HCT116 (cell line): Measurements from ENCODE around the gene MAJIN. TPM values are rescaled to one million over a fixed set of nuclear protein-coding genes. Genes with fewer than 3 reads are reported as not detected.

Experiments used
- ATAC-seq: fragments of 200-7000 bp; cut with Tn5 transposase; 2 replicates; pipeline ENCODE4 v1.9.1; 2020; ENCODE audit warnings: mild to moderate bottlenecking, moderate library complexity
- BruUV-seq: library from RNA; stranded (reverse); fragments of 400-500 nt; replicated peaks from 2 replicates; lab custom pipeline; 2021; lab: Mats Ljungman, UMichigan
- CTCF ChIA-PET: fragments of 300-600 bp; sonication (Branson Sonifier 250); formaldehyde crosslinking; loops from one replicate; lab custom pipeline; 2021; ENCODE audit warnings: antibody characterized with exemption; lab: Charles Lee
- POLR2A ChIA-PET: fragments of 300-600, 350-600 bp; sonication (Branson Sonifier 250); formaldehyde crosslinking; loops from one replicate; lab custom pipeline; 2021; ENCODE audit warnings: antibody characterized with exemption; lab: Charles Lee
- RAD21 ChIA-PET, 2 experiments: fragments of 300-600 bp; sonication (Branson Sonifier 250); formaldehyde crosslinking; loops; one replicate each; lab custom pipeline; 2023; ENCODE audit warnings: low total read pairs in 2 of 2; ENCODE audit not compliant: uncharacterized antibody in 2 of 2, unreplicated experiment in 2 of 2, low non-redundant PET in 1 of 2; lab: Charles Lee
- DNase-seq: peaks from one replicate; pipeline ENCODE4 v3.0.0-alpha.2; 2010; ENCODE audit warnings: low read depth, low spot score
- H2AFZ ChIP-seq: fragments of 200-600 bp; shearing (Covaris generic), sonication (generic); 2 replicates; pipeline ENCODE4 v1.6.1; 2017; ENCODE audit warnings: low read depth, mixed run types, mixed read lengths, antibody characterized with exemption, low read length; ENCODE audit not compliant: poor library complexity, severe bottlenecking
- H3K27ac ChIP-seq: 2 replicates; pipeline ENCODE4 v1.5.1; 2012; ENCODE audit warnings: low read depth, low read length
- H3K27me3 ChIP-seq: fragments of 200-600 bp; sonication (generic); 2 replicates; pipeline ENCODE4 v1.6.1; 2016; ENCODE audit warnings: mixed run types, low read length, mixed read lengths; ENCODE audit not compliant: insufficient read depth
- H3K36me3 ChIP-seq, 2 experiments: fragments of 200-500 bp in 1 of 2; fragments of 200-600 bp in 1 of 2; sonication (Bioruptor generic) in 1 of 2; sonication (generic) in 1 of 2; 2 replicates each; pipeline versions ENCODE4 v1.5.1 to v1.6.1; 2014 to 2016; ENCODE audit warnings: low read length in 2 of 2, inconsistent platforms in 1 of 2, mixed read lengths in 1 of 2, mixed run types in 1 of 2; ENCODE audit not compliant: insufficient read depth in 2 of 2, control insufficient read depth in 1 of 2
- H3K4me1 ChIP-seq, 2 experiments: fragments of 200-600 bp in 1 of 2; sonication (generic) in 1 of 2; 2 replicates each; pipeline versions ENCODE4 v1.5.1 to v1.6.1; 2012 to 2017; ENCODE audit warnings: low read length in 2 of 2, inconsistent platforms in 1 of 2, mild to moderate bottlenecking in 1 of 2, mixed read lengths in 1 of 2, mixed run types in 1 of 2, moderate library complexity in 1 of 2; ENCODE audit not compliant: insufficient read depth in 2 of 2, control insufficient read depth in 1 of 2
- H3K4me2 ChIP-seq: fragments of 200-600 bp; sonication (generic); 2 replicates; pipeline ENCODE4 v1.6.1; 2017; ENCODE audit warnings: mixed run types, low read length, mixed read lengths
- H3K4me3 ChIP-seq, 2 experiments: fragments of 200-600 bp in 1 of 2; sonication (generic) in 1 of 2; replicated peaks in 1 of 2; 2 replicates each; pipeline ENCODE4 v1.5.1; 2011 to 2016; ENCODE audit warnings: low read length in 2 of 2, control low read depth in 1 of 2, low read depth in 1 of 2, mild to moderate bottlenecking in 1 of 2, mixed read lengths in 1 of 2, mixed run types in 1 of 2
- H3K79me2 ChIP-seq: fragments of 200-600 bp; sonication (generic); 2 replicates; pipeline ENCODE4 v1.6.1; 2017; ENCODE audit warnings: mild to moderate bottlenecking, mixed run types, low read length, moderate library complexity, mixed read lengths; ENCODE audit not compliant: insufficient read depth
- H3K9ac ChIP-seq: fragments of 200-600 bp; sonication (generic); 2 replicates; pipeline ENCODE4 v1.6.1; 2016; ENCODE audit warnings: low read length, mixed read lengths
- H3K9me2 ChIP-seq: fragments of 200-600 bp; sonication (generic), shearing (Covaris generic); 2 replicates; pipeline ENCODE4 v1.6.1; 2017; ENCODE audit warnings: mixed run types, mild to moderate bottlenecking, moderate library complexity; ENCODE audit not compliant: insufficient read depth
- H3K9me3 ChIP-seq, 2 experiments: fragments of 200-500 bp in 1 of 2; fragments of 200-600 bp in 1 of 2; sonication (Bioruptor generic) in 1 of 2; sonication (generic) in 1 of 2; 2 replicates each; pipeline ENCODE4 v1.6.1; 2014 to 2017; ENCODE audit warnings: low read length in 2 of 2, mixed read lengths in 2 of 2, inconsistent platforms in 1 of 2, low read depth in 1 of 2, mild to moderate bottlenecking in 1 of 2, mixed run types in 1 of 2, moderate library complexity in 1 of 2; ENCODE audit not compliant: control insufficient read depth in 1 of 2, insufficient read depth in 1 of 2
- H4K20me1 ChIP-seq: fragments of 200-600 bp; sonication (generic), shearing (Covaris generic); 2 replicates; pipeline ENCODE4 v1.6.1; 2017; ENCODE audit warnings: mixed run types, mild to moderate bottlenecking, moderate library complexity; ENCODE audit not compliant: insufficient read depth
- CBX3 ChIP-seq: IDR thresholded peaks from 2 replicates; pipeline ENCODE4 v1.6.1; 2012; ENCODE audit warnings: low read depth
- CEBPB ChIP-seq: IDR thresholded peaks from 2 replicates; pipeline ENCODE4 v1.6.1; 2012; ENCODE audit warnings: low read depth
- CTCF ChIP-seq, 3 experiments: fragments of 200-600 bp in 1 of 3; sonication (generic) in 1 of 3; IDR thresholded peaks in 2 of 3; conservative IDR thresholded peaks in 1 of 3; 2 replicates each; pipeline ENCODE4 v1.5.1; 2012 to 2017; ENCODE audit warnings: low read depth in 2 of 3, low read length in 2 of 3, antibody characterized with exemption in 1 of 3, borderline replicate concordance in 1 of 3, control low read depth in 1 of 3, mild to moderate bottlenecking in 1 of 3, mixed read lengths in 1 of 3, mixed run types in 1 of 3, moderate library complexity in 1 of 3; ENCODE audit not compliant: insufficient read depth in 1 of 3
- ELF1 ChIP-seq: IDR thresholded peaks from 2 replicates; pipeline ENCODE4 v1.6.1; 2012; ENCODE audit warnings: low read depth, borderline replicate concordance
- EZH2 ChIP-seq: fragments of 200-600 bp; sonication (generic); IDR thresholded peaks from 2 replicates; pipeline ENCODE4 v1.6.1; 2017; ENCODE audit warnings: antibody characterized with exemption, mixed run types
- EZH2phosphoT487 ChIP-seq: fragments of 200-600 bp; IDR thresholded peaks from 2 replicates; pipeline ENCODE4 v1.6.1; 2018; ENCODE audit warnings: antibody characterized with exemption, borderline replicate concordance
- FOSL1 ChIP-seq: IDR thresholded peaks from 2 replicates; pipeline ENCODE4 v1.6.1; 2012; ENCODE audit warnings: low read depth
- JUND ChIP-seq: IDR thresholded peaks from 2 replicates; pipeline ENCODE4 v1.6.1; 2012
- RAD21 ChIP-seq: IDR thresholded peaks from 2 replicates; pipeline ENCODE4 v1.6.1; 2012; ENCODE audit warnings: low read depth, mild to moderate bottlenecking
- REST ChIP-seq: IDR thresholded peaks from 2 replicates; pipeline ENCODE4 v1.6.1; 2012; ENCODE audit warnings: low read depth
- SIN3A ChIP-seq: IDR thresholded peaks from 2 replicates; pipeline ENCODE4 v1.6.1; 2012; ENCODE audit warnings: low read depth
- SP1 ChIP-seq: IDR thresholded peaks from 2 replicates; pipeline ENCODE4 v1.6.1; 2012; ENCODE audit warnings: low read depth
- SRF ChIP-seq: IDR thresholded peaks from 2 replicates; pipeline ENCODE4 v1.6.1; 2012; ENCODE audit warnings: low read depth
- TCF7L2 ChIP-seq: IDR thresholded peaks from 2 replicates; pipeline ENCODE4 v1.7.0; 2011; ENCODE audit warnings: borderline replicate concordance, inconsistent platforms; ENCODE audit not compliant: insufficient read depth, insufficient read length; ENCODE audit errors: extremely low read depth
- YY1 ChIP-seq: IDR thresholded peaks from 2 replicates; pipeline ENCODE4 v1.6.1; 2011; ENCODE audit warnings: low read length, low read depth, moderate library complexity, mild to moderate bottlenecking; ENCODE audit not compliant: insufficient replicate concordance; ENCODE audit errors: extremely low read depth
- ZNF274 ChIP-seq: fragments of 200-500 bp; sonication (Bioruptor generic); IDR thresholded peaks from 2 replicates; pipeline ENCODE4 v1.6.1; 2014; ENCODE audit warnings: mild to moderate bottlenecking, low read depth, low read length, inconsistent platforms
- intact Hi-C: fragments of 100-400 bp; cut with micrococcal nuclease; formaldehyde crosslinking; loops from 2 replicates; pipeline ENCODE4 v1.10.0; 2022
- total RNA-seq: library from RNA; stranded (reverse); gene quantifications from one replicate; pipeline ENCODE4 v1.2.1, GENCODE V29; 2021; ENCODE audit not compliant: unreplicated experiment

Gene MAJIN
- total RNA-seq, 1 experiment from 2014 or later: not detected

GRCh38 chr11:64996710-64997380 lies 24.9 kb upstream of the MAJIN start, which contains the start of gene BATF2 (continued):
- TF ChIP-seq CTCF (IDR thresholded peaks at IDR 0.05 in 2 of 3, conservative IDR thresholded peaks at IDR 0.05 in 1 of 3; ENCODE audit: borderline replicate concordance in 1 of 3, insufficient read depth in 1 of 3, low read depth in 2 of 3, low read length in 2 of 3) (peak; percentile 51 to 85 (median 52)), CBX3 (no peak), SP1 (no peak), ELF1 (no peak), CEBPB (no peak)

GRCh38 chr11:64996327-64996709 lies 24.4 kb upstream of the MAJIN start:
- DNase-seq (no peak), ATAC-seq (peak; percentile 18; the same call in 1 of the 2 replicates)
- Histone ChIP-seq H2AFZ (peak overlapping the region; percentile 70), H3K4me2 (peak overlapping the region; percentile 78), H3K9me2 (no peaks in the 10 kb centered on the region), H3K4me1 (peaks cover 13 to 36% of the 10 kb centered on the region in 2 experiments; a peak in 3 of 4 replicates), H4K20me1 (no peaks in the 10 kb centered on the region), H3K4me3 (peak overlapping the region; percentile 30 to 50), H3K9ac (peak overlapping the region; percentile 29), H3K9me3 (no peaks in the 10 kb centered on the region), H3K27ac (peak overlapping the region; percentile 34; the same call in 1 of the 2 replicates), H3K36me3 (no peaks in the 10 kb centered on the region), H3K27me3 (no peaks in the 10 kb centered on the region), H3K79me2 (no peaks in the 10 kb centered on the region)
- ChIA-PET POLR2A (interaction anchor here (0.8 to 2.7 kb wide), 2 partner anchors 10 to 17 kb away, joined by 3 to 15 read pairs; no protein-coding TSS in a partner anchor), CTCF (interaction anchor here (0.7 to 3.8 kb wide), 8 partner anchors 11 to 209 kb away, joined by 3 to 21 read pairs (median 4); partner anchors contain the start of gene ARL2), RAD21 (interaction anchor here (1.2 to 1.9 kb wide), 2 partner anchors 148 to 150 kb away, joined by 4 to 5 read pairs; no protein-coding TSS in a partner anchor)
- intact Hi-C loops: loop anchor here (5.0 kb wide), 1 partner anchor 149 kb away; no protein-coding TSS in a partner anchor
- BruUV-seq: TSS peak; percentile 78
- TF ChIP-seq CTCF (IDR thresholded peaks at IDR 0.05 in 2 of 3, conservative IDR thresholded peaks at IDR 0.05 in 1 of 3; ENCODE audit: borderline replicate concordance in 1 of 3, insufficient read depth in 1 of 3, low read depth in 2 of 3, low read length in 2 of 3) (no peak), RAD21 (no peak), SIN3A (no peak), FOSL1 (no peak), ZNF274 (no peak), TCF7L2 (no peak), EZH2phosphoT487 (no peak), REST (no peak), JUND (no peak), YY1 (no peak), EZH2 (no peak), SRF (no peak)
